GM10248 (cell line): ENCODE data around the gene GNL3.
"Not testable (repeated sequence)": the region's sequence is repeated elsewhere in the genome, so short reads cannot be mapped to it uniquely, and the experiment has no call there.

Experiments
- CTCF ChIA-PET: fragments of 300-600 bp; sonication (Branson Sonifier 250); formaldehyde crosslinking; extraction: SDS; loops from one replicate; lab custom pipeline; 2021; ENCODE audit warnings: antibody characterized with exemption; lab: Yijun Ruan, JAX
- POLR2A ChIA-PET: fragments of 350-650 bp; sonication (Branson Sonifier 250); formaldehyde crosslinking; extraction: SDS; loops from one replicate; lab custom pipeline; 2020; ENCODE audit warnings: antibody characterized with exemption; lab: Yijun Ruan, JAX
- DNase-seq: peaks from one replicate; pipeline ENCODE4 v3.0.0; 2012; ENCODE audit errors: extremely low spot score
- TF ChIP-seq, protein P1 (sequence below): IDR thresholded peaks from 2 replicates; pipeline ENCODE4 v1.5.1; 2012; ENCODE audit warnings: mild to moderate bottlenecking, low read depth; ENCODE audit errors: extremely low read depth, missing control alignments, control extremely low read depth

Gene GNL3

DNA sequence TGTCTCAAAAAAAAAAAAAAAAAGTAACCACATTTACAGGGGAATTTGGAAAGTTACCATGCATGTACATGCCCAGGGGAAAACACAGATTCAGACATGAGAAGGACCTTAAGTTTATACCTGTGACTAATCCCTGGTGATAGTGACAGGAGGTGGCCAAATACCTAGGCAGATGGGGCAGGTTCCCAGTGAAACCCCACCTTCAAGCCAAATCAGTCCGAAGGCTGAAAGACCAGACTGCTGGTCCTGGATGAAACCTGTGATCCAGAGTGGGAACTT lies 35.8 kb downstream of the GNL3 start:
- TF ChIP-seq, protein P1, sequence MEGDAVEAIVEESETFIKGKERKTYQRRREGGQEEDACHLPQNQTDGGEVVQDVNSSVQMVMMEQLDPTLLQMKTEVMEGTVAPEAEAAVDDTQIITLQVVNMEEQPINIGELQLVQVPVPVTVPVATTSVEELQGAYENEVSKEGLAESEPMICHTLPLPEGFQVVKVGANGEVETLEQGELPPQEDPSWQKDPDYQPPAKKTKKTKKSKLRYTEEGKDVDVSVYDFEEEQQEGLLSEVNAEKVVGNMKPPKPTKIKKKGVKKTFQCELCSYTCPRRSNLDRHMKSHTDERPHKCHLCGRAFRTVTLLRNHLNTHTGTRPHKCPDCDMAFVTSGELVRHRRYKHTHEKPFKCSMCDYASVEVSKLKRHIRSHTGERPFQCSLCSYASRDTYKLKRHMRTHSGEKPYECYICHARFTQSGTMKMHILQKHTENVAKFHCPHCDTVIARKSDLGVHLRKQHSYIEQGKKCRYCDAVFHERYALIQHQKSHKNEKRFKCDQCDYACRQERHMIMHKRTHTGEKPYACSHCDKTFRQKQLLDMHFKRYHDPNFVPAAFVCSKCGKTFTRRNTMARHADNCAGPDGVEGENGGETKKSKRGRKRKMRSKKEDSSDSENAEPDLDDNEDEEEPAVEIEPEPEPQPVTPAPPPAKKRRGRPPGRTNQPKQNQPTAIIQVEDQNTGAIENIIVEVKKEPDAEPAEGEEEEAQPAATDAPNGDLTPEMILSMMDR: no peak
- ChIA-PET POLR2A (interaction anchor here (0.7 to 0.9 kb wide), 2 partner anchors 24 to 27 kb away, joined by 3 to 4 read pairs; no protein-coding TSS in a partner anchor), CTCF (interaction anchor here (1.0 to 1.4 kb wide), 2 partner anchors 17 to 20 kb away, joined by 3 to 7 read pairs; no protein-coding TSS in a partner anchor)
- no peak for DNase-seq

- DNase-seq: no peak
- CTCF ChIA-PET: interaction anchor here (1.2 to 1.4 kb wide), 4 partner anchors 9 to 99 kb away, joined by 3 to 7 read pairs (median 4); no protein-coding TSS in a partner anchor
- POLR2A ChIA-PET: no interaction called here
These were observed 36.7 kb downstream of the GNL3 start for GRCh38 chr3:52722491-52722890.

GRCh38 chr3:52723935-52724334 lies 38.1 kb downstream of the GNL3 start:
- no peak for DNase-seq
- POLR2A ChIA-PET: no interaction called here
- TF ChIP-seq, protein P1: no peak
- CTCF ChIA-PET: interaction anchor here (1.4 kb wide), 1 partner anchor 98 kb away, joined by 3 read pairs; no protein-coding TSS in a partner anchor

More at GRCh38 chr3:52722491-52722890, 36.7 kb downstream of the GNL3 start:
- TF ChIP-seq, protein P1: no peak

- CTCF ChIA-PET: interaction anchor here (0.7 to 1.2 kb wide), 2 partner anchors 96 to 211 kb away, joined by 3 read pairs; no protein-coding TSS in a partner anchor
- POLR2A ChIA-PET: no interaction called here
These were observed 38.7 kb downstream of the GNL3 start for GRCh38 chr3:52724511-52724910.

DNA sequence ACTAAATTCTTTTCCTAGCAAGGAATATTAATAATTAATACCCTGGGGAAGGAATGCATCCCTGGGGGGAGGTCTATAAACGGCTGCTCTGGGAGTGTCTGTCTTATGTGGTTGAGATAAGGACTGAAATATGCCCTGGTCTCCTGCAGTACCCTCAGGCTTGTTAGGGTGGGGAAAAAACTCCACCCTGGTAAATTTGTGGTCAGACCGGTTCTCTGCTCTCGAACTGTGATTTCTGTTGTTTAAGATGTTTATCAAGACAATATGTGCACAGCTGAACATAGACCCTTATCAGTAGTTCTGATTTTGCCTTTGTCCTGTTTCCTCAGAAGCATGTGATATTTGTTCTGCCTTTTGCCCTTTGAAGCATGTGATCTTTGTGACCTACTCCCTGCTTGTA lies 42.9 kb downstream of the GNL3 start:
- DNase-seq, POLR2A ChIA-PET, CTCF ChIA-PET: not testable (repeated sequence)

More at GRCh38 chr3:52724511-52724910, 38.7 kb downstream of the GNL3 start:
- no peak for DNase-seq
- TF ChIP-seq, protein P1: no peak

- DNase-seq: no peak
- ChIA-PET POLR2A (no interaction called here), CTCF (no interaction called here)
- TF ChIP-seq, protein P1: no peak
These were observed 44.8 kb downstream of the GNL3 start for GRCh38 chr3:52730681-52731080.

DNA sequence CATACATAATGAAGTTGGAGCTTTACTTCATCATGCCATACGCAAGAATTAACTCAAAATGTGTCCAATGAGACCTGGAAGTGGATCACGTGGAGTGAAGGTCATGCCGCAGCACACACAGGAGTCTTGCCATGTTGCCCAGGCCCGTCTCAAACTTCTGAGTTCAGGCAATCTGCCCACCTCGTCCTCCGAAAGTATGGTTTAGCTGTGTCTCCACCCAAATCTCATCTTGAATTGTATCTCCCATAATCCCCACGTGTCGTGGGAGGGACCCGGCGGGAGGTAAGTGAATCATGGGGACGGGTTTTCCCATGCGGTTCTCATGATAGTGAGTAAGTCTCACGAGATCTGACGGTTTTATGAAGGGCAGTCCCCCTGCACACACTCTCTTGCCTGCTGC lies 45.8 kb downstream of the GNL3 start:
- TF ChIP-seq, protein P1: no peak
- ChIA-PET CTCF (no interaction called here), POLR2A (no interaction called here)
- no peak for DNase-seq
